B cell (primary cell): Measurements from ENCODE around the gene SKAP2. TPM values are rescaled to one million over a fixed set of nuclear protein-coding genes. Genes with fewer than 3 reads are reported as not detected.

Experiments used
- ATAC-seq: fragments of 200-7000 bp; cut with Tn5 transposase; one replicate; pipeline ENCODE4 v1.10.0; 2021; ENCODE audit warnings: low read depth, mild to moderate bottlenecking, moderate number of reproducible peaks, moderate library complexity
- CTCF ChIA-PET: fragments of 350-600 bp; sonication (Branson Sonifier 250); formaldehyde crosslinking; loops from one replicate; lab custom pipeline; 2021; ENCODE audit warnings: antibody characterized with exemption, inconsistent platforms; lab: Charles Lee
- POLR2A ChIA-PET: fragments of 350-600 bp; sonication (Branson Sonifier 250); formaldehyde crosslinking; loops from one replicate; lab custom pipeline; 2021; ENCODE audit warnings: antibody characterized with exemption; lab: Charles Lee
- DNase-seq: peaks from one replicate; pipeline ENCODE4 v3.0.0; 2013
- H2AFZ ChIP-seq: 2 replicates; pipeline ENCODE4 v1.6.1; 2012; ENCODE audit warnings: mild to moderate bottlenecking, low read depth, low read length; ENCODE audit not compliant: insufficient read depth, poor library complexity, severe bottlenecking
- H3K27ac ChIP-seq, 2 donors: 1 replicate in 1 of 2; 2 replicates in 1 of 2; pipeline ENCODE4 v1.5.1; 2012 to 2013; ENCODE audit warnings: low read length in 2 of 2, mild to moderate bottlenecking in 2 of 2, moderate library complexity in 1 of 2
- H3K27me3 ChIP-seq, 4 experiments: fragments of 200-600 bp in 1 of 4; sonication (generic) in 1 of 4; replicated peaks in 1 of 4; 1 replicate in 2 of 4; 2 replicates in 2 of 4; pipeline versions ENCODE4 v1.6.1 to v1.7.0; 2013 to 2016; ENCODE audit warnings: low read length in 3 of 4, mild to moderate bottlenecking in 2 of 4, mixed read lengths in 1 of 4, moderate library complexity in 1 of 4; ENCODE audit not compliant: insufficient read depth in 4 of 4, control insufficient read depth in 3 of 4; ENCODE audit errors: control extremely low read depth in 1 of 4
- H3K36me3 ChIP-seq, 2 experiments: replicated peaks in 1 of 2; 1 replicate in 1 of 2; 2 replicates in 1 of 2; pipeline versions ENCODE4 v1.6.1 to v1.7.1; 2013; ENCODE audit warnings: low read length in 1 of 2; ENCODE audit not compliant: insufficient read depth in 2 of 2, control insufficient read depth in 1 of 2; ENCODE audit errors: control extremely low read depth in 1 of 2, extremely low read depth in 1 of 2
- H3K4me1 ChIP-seq, 2 donors: fragments of 200-600 bp in 1 of 2; sonication (generic) in 1 of 2; 1 replicate in 1 of 2; 2 replicates in 1 of 2; pipeline versions ENCODE4 v1.5.1 to v1.6.1; 2013 to 2017; ENCODE audit warnings: low read length in 2 of 2; ENCODE audit not compliant: control insufficient read depth in 2 of 2, insufficient read depth in 2 of 2
- H3K4me2 ChIP-seq: replicated peaks from 2 replicates; pipeline ENCODE3; 2012; ENCODE audit warnings: mild to moderate bottlenecking, low read depth, low read length; ENCODE audit not compliant: poor library complexity, severe bottlenecking
- H3K4me3 ChIP-seq, 5 experiments: fragments of 200-600 bp in 1 of 5; sonication (generic) in 1 of 5; 1 replicate in 3 of 5; 2 replicates in 2 of 5; pipeline versions ENCODE4 v1.5.1 to v1.7.0; 2011 to 2016; ENCODE audit warnings: low read length in 4 of 5, mild to moderate bottlenecking in 4 of 5, low read depth in 2 of 5, control low read depth in 1 of 5, moderate library complexity in 1 of 5; ENCODE audit not compliant: insufficient read depth in 1 of 5; ENCODE audit errors: control extremely low read depth in 1 of 5, extremely low read depth in 1 of 5
- H3K79me2 ChIP-seq: fragments of 200-600 bp; sonication (generic); one replicate; pipeline ENCODE4 v1.6.0; 2016; ENCODE audit warnings: low read length; ENCODE audit not compliant: control insufficient read depth, insufficient read depth
- H3K9ac ChIP-seq: fragments of 200-600 bp; sonication (generic); 2 replicates; pipeline ENCODE4 v1.6.1; 2017; ENCODE audit warnings: mild to moderate bottlenecking, low read length, moderate library complexity
- H3K9me3 ChIP-seq, 3 donors: one replicate each; pipeline versions ENCODE4 v1.6.1 to v1.7.1; 2013; ENCODE audit warnings: low read length in 2 of 3; ENCODE audit not compliant: control insufficient read depth in 2 of 3, insufficient read depth in 1 of 3; ENCODE audit errors: control extremely low read depth in 1 of 3
- H4K20me1 ChIP-seq: 2 replicates; pipeline ENCODE4 v1.6.0; 2012; ENCODE audit warnings: mild to moderate bottlenecking, low read length; ENCODE audit not compliant: insufficient read depth, control insufficient read depth, poor library complexity, severe bottlenecking
- H3K27ac Mint-ChIP-seq: one replicate; pipeline ENCODE4 v1.8.0; 2021; ENCODE audit warnings: mixed read lengths
- H3K27me3 Mint-ChIP-seq: one replicate; pipeline ENCODE4 v1.8.0; 2021; ENCODE audit warnings: mixed read lengths
- H3K4me1 Mint-ChIP-seq: one replicate; pipeline ENCODE4 v1.8.0; 2021; ENCODE audit warnings: mixed read lengths
- H3K4me3 Mint-ChIP-seq: one replicate; pipeline ENCODE4 v1.8.0; 2021; ENCODE audit warnings: mixed read lengths
- H3K9me3 Mint-ChIP-seq: one replicate; pipeline ENCODE4 v1.8.0; 2022; ENCODE audit warnings: mixed read lengths; ENCODE audit not compliant: insufficient read depth
- CTCF ChIP-seq: fragments of 200-600 bp; IDR thresholded peaks from one replicate; pipeline ENCODE4 v1.8.0; 2022; ENCODE audit warnings: antibody characterized with exemption, mild to moderate bottlenecking
- EZH2 ChIP-seq: IDR thresholded peaks from 2 replicates; pipeline ENCODE4 v1.6.1; 2012; ENCODE audit warnings: borderline replicate concordance, low read depth, mild to moderate bottlenecking, moderate library complexity, low read length; ENCODE audit not compliant: insufficient read depth, poor library complexity, severe bottlenecking
- WGBS: methylation state at CpG from one replicate; pipeline ENCODE4 v1.1.5; 2013; ENCODE audit warnings: missing lambda C conversion rate; ENCODE audit not compliant: insufficient coverage; 5-methylcytosine and 5-hydroxymethylcytosine counted together
- intact Hi-C: fragments of 100-400 bp; cut with micrococcal nuclease; formaldehyde crosslinking; loops from one replicate; pipeline ENCODE4 v1.10.0; 2022
- polyA plus RNA-seq: library from polyadenylated mRNA; depleted of rRNA; stranded (reverse); fragments of >200 nt; gene quantifications from 2 replicates; pipeline ENCODE4 v1.2.3, GENCODE V29; 2012
- total RNA-seq, 2 donors: library from RNA; stranded (reverse); fragments of 120-200 nt in 1 of 2; gene quantifications; 1 replicate in 1 of 2; 2 replicates in 1 of 2; pipeline versions ENCODE4 v1.2.3 to v1.2.4, GENCODE V29; 2013 to 2022

Gene SKAP2
- total and polyA plus RNA-seq, 2 donors (not counting 1 experiment from before 2014, with no cell fraction given) = 12.8 to 58.4 TPM

GRCh38 chr7:26696978-26697377 lies 167.4 kb downstream of the SKAP2 start:
- WGBS = 80% methylated on average over 1 of the region's 5 CpGs
- TF ChIP-seq EZH2 (no peak), CTCF (no peak)

GRCh38 chr7:26696161-26696560 lies 168.2 kb downstream of the SKAP2 start:
- no peak overlapping the region for H3K4me2 ChIP-seq
- no peak overlapping the region for H3K9ac ChIP-seq
- no peaks in the 10 kb centered on the region for H3K79me2 ChIP-seq
- no peaks in the 10 kb centered on the region for H3K27me3 ChIP-seq
- intact Hi-C loops = no loop called here
- H3K4me3 ChIP-seq = no peak overlapping the region
- no peaks in the 10 kb centered on the region for H4K20me1 ChIP-seq
- TF ChIP-seq CTCF (no peak), EZH2 (no peak)
- Mint-ChIP-seq H3K4me3 (no peak overlapping the region), H3K9me3 (no peaks in the 10 kb centered on the region), H3K27ac (no peak overlapping the region), H3K27me3 (no peaks in the 10 kb centered on the region), H3K4me1 (peaks cover 10% of the 10 kb centered on the region)
- DNase-seq (no peak), ATAC-seq (no peak)
- no peaks in the 10 kb centered on the region for H3K4me1 ChIP-seq
- ChIA-PET POLR2A (no interaction called here), CTCF (no interaction called here)
- H3K36me3 ChIP-seq = peaks cover 0 to 4% of the 10 kb centered on the region in 2 experiments
- no peak overlapping the region for H3K27ac ChIP-seq
- no peak overlapping the region for H2AFZ ChIP-seq
- H3K9me3 ChIP-seq = no peaks in the 10 kb centered on the region

More at GRCh38 chr7:26696978-26697377, 167.4 kb downstream of the SKAP2 start:
- Mint-ChIP-seq H3K4me3 (no peak overlapping the region), H3K4me1 (peaks cover 3% of the 10 kb centered on the region), H3K27me3 (no peaks in the 10 kb centered on the region), H3K9me3 (no peaks in the 10 kb centered on the region), H3K27ac (no peak overlapping the region)
- no peaks in the 10 kb centered on the region for H3K79me2 ChIP-seq
- H3K4me1 ChIP-seq = no peaks in the 10 kb centered on the region
- H2AFZ ChIP-seq = no peak overlapping the region
- CTCF ChIA-PET = interaction anchor here (1.0 to 2.0 kb wide), 3 partner anchors 10 to 15 kb away, joined by 3 to 5 read pairs (median 3); no protein-coding TSS in a partner anchor
- no peak for ATAC-seq
- H3K36me3 ChIP-seq = peaks cover 0 to 2% of the 10 kb centered on the region in 2 experiments
- intact Hi-C loops = no loop called here
- POLR2A ChIA-PET = no interaction called here
- H3K4me3 ChIP-seq = no peak overlapping the region
- no peaks in the 10 kb centered on the region for H3K27me3 ChIP-seq
- H3K4me2 ChIP-seq = no peak overlapping the region
- no peaks in the 10 kb centered on the region for H4K20me1 ChIP-seq
- no peaks in the 10 kb centered on the region for H3K9me3 ChIP-seq
- no peak overlapping the region for H3K9ac ChIP-seq
- H3K27ac ChIP-seq = no peak overlapping the region
- DNase-seq = no peak
